Ishikawa (cell line): ENCODE measurements around the gene DNAH12.

Experiments
- EP300 ChIP-seq: IDR thresholded peaks from 2 replicates; pipeline ENCODE4 v1.6.1; 2012; ENCODE audit warnings: borderline replicate concordance
- FOXM1 ChIP-seq: IDR thresholded peaks from 2 replicates; pipeline ENCODE4 v1.6.1; 2012; ENCODE audit warnings: low read depth, borderline replicate concordance
- MAX ChIP-seq: IDR thresholded peaks from 2 replicates; pipeline ENCODE4 v1.6.1; 2012
- RAD21 ChIP-seq: IDR thresholded peaks from 2 replicates; pipeline ENCODE4 v1.6.1; 2012; ENCODE audit warnings: low read depth
- REST ChIP-seq: IDR thresholded peaks from 2 replicates; pipeline ENCODE4 v1.6.1; 2012; ENCODE audit warnings: low read depth, mild to moderate bottlenecking
- TEAD4 ChIP-seq: IDR thresholded peaks from 2 replicates; pipeline ENCODE4 v1.6.1; 2012
- USF1 ChIP-seq: IDR thresholded peaks from 2 replicates; pipeline ENCODE4 v1.6.1; 2012
- ZBTB7A ChIP-seq: IDR thresholded peaks from 2 replicates; pipeline ENCODE4 v1.6.1; 2012; ENCODE audit warnings: low read depth

DNA sequence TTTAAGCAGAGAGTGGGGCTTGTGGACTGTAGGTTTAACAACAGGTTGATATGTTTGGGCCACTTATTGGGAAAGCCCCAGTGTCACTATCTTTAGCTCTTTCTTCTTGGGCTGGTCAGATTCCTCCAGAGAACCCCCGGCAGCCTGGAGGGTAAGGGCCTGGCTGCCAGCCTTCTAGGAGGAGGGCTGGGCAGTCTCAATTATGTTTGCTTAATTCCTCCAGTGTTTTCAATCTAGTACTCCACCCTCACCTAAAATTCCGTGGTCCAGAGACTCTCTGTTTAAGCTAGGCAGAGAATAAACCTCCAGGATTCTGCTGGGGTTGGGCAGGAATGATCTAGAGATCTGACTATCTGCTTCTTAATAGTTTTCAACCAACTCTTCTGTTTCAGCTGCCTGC is 256.9 kb downstream of the DNAH12 start:
- TF ChIP-seq FOXM1 (no peak), ZBTB7A (no peak), RAD21 (no peak), EP300 (no peak), MAX (no peak), USF1 (no peak), REST (no peak), TEAD4 (no peak)
